HG03558 (cell line): Measurements from ENCODE around the gene AGA.

Experiments used
- ATAC-seq: cut with Tn5 transposase; IDR thresholded peaks from one replicate; pipeline ENCODE4 v1.9.1; 2021; ENCODE audit warnings: moderate number of reproducible peaks; ENCODE audit not compliant: unreplicated experiment; ENCODE audit errors: extremely low read depth

The AGA gene

GRCh38 chr4:177448850-177449249, 6.6 kb upstream of the AGA start:
- no peak for ATAC-seq

DNA sequence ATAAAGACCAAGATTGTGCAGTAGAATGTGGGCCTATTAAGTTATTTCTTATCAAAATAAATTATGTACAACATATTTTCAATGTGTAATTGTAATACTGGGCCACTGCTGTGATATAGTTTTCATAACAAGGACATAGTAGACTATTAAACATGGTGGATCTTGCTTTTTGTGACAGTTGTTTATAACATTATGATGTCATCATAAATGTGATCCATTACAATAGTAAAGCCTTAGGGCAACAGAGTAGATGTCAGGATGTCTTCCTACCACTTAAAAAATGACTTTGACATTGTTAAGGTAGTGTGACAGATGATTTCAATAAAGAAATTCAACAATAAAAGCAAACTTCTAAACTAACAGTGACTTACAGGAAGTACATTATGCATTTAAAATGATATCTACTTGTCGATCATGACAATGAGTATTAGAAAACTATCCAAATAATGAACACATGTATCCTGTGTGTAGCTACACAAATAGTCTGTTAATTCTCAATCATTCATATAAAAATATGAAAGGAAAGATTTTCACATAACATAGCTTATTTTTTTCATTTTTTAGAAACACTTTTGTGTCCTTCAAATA, 5.3 kb upstream of the AGA start:
- no peak for ATAC-seq

- no peak for ATAC-seq
Observed at GRCh38 chr4:177446586-177446985, 4.3 kb upstream of the AGA start.

DNA sequence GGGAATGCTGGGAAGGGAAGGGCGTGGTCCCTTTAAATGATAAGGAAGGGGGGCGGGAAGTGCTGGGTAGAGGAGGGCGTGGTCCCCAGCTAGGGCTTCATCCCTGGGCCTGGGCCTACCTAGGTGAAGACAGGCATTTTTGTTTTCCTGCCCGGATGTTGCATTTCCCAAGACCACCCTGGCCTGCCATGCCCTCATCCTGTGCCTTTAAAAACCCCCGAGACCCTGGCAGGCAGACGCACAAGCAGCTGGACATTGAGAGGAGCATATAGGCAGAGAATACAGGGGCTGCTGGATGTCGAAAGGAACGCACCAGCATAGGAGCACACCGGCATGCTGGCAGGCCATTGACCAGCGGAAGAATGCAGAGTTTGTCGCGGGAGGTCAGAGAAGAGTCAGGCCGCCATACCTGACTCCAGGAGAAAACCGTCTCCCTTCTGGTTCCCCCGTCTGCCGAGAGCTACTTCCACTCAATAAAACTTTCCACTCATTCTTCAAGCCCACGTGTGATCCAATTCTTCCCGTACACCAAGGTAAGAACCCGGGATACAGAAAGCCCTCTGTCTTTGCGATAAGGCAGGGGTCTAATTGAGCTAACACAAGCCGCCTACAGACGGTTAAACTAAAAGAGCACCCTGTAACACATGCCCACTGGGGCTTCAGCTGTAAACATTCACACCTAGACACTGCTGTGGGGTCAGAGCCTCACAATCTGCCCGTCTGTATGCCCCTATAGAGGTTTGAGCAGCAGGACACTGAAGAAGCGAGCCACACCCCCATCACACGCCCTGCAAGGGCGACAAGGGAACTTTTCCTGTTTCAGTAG, 2.9 kb upstream of the AGA start:
- ATAC-seq, result no peak

DNA sequence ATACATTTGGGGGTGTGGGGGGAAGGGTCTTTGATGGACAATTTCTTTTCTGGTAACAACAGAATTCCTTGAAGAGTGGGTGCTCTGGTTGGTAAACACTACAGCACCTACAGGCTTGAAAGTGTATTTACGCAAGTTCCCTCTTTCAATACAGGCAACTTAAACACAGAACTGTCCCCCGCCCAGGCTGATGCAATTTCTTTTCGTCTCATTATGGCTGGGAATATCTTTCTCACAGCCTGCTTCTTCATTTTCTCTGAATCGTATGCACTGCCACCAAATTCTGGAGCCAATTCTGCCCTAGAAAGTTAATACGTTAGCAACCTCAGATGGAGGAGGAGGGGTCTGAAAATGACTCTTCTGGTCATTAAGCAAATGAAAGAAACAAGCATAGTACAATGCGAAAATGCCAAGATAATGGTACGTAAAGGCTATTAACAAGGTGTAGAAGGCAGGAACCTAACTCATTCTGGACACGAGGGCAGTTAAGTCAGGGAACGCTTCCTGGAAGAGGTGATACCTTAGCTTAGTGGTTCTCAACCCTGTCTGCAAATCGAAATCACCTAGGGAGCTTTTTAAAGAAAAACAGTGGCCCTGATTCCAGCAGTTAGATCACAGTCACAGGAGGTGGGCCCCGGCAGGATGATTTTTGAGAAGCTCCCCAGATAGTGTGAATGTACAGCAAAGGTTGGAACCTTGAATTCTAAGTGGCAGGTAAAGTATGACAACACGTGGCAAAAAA, 1.0 kb downstream of the AGA start:
- ATAC-seq, result no peak

DNA sequence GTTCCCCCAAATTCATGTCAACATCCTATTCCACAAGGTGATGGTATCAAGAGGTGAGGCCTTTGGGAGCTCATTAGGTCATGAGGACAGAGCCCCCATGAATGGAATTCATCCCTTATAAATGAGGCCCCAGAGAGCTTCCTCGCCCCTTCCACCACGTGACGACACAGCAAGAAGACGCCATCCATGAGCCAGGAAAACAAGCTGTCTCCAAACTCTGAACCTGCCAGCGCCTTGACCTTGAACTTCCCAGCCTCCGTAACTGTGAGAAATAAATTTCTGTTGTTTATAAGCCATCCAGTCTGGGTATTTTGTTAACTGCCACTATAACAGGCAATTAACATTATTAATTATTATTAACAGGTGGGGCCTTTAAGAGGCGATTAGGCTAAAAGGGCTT, 5.8 kb downstream of the AGA start:
- no peak for ATAC-seq

DNA sequence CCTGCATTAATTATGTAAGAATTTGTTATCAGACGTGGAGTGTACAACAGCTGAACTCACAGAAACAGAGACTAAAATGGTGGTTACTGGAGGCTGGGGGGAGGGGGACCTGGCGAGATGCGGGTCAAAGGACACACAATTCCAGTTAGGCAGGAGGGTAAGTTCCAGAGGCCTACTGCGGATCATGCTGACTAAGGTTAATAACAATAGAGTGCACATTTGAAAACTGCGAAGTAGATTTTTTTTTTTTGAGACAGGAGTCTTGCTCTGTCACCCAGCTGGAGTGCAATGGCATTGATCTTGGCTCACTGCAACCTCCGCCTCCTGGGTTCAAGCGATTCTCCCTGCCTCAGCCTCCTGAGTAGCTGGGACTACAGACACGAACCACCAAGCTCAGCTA, 7.6 kb downstream of the AGA start:
- ATAC-seq, result no peak

DNA sequence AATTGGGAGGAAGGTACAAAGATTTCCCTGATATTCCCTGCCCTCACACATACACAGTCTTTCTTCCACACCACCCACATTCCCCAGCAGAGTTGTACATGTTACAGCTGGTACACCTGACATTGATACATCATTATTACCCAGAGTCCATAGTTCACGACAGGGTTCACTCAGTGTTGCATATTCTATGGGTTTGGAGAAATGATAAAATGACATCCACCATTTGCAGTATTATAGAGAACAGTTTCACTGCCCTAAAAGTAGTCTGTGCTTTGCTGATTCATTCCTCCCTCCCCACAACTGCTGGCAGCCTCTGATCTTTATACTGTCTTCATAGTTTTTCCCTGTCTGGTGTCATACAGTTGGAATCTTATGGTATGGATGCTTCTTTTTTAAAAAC, 15.0 kb downstream of the AGA start:
- no peak for ATAC-seq

- ATAC-seq, result no peak
Observed at GRCh38 chr4:177419434-177419833, 22.8 kb downstream of the AGA start.

GRCh38 chr4:177413656-177414055, 28.6 kb downstream of the AGA start:
- no peak for ATAC-seq

DNA sequence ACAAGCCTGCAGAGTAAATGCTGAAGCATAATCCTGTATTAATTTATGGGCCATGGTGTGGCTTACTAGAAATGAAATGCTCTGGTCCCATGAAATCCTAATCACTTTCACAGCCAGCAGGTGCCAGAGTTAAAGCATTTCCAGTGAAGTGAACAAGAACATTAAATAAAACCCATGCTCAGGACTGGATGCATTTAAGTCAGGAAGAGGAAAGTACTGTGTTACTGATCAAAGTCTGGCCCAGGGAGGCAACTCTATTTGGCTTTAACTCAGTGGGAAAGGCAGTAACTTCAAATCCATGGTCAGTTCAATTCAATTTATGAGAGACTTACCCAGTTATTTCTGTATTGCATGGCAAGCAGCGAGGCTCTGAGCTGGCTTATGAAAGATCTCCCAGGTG, 29.2 kb downstream of the AGA start:
- ATAC-seq, result no peak

DNA sequence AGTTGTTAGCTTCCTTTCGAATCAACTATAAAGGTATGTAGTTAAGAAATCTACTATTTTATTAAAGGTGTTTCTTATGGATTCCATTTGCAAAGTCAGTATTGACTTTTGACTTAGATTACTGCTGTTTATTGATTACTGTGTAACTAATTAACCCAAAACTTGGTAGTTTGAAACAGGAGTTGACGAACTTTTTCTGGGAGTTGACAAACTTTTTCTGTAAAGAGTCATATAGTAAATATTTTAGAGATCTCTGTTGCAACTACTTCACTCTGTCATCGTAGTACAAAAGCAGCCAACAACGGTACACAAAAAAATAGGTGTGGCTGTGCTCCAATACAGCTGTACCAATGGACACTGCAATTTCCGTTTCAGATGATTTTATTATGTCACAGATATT, 30.2 kb downstream of the AGA start:
- no peak for ATAC-seq

DNA sequence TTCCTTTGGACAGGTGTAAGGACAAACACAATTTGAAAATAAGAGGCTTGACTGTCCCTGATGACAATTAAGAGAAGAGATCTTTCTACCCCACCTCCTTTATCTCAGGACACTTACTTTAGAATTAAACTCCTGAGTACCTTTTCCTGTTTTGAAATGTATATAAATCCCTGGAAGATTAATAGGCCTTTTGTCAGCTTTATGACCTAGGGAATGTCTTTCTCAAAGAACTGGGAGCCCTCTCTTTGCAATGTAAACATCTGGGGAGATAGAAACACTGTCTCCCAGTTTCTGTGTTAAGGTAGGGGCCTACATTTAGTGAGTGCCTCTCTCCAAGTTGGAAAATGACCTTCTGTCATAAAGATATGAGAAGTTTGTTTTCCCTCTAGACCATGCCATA, 31.7 kb downstream of the AGA start:
- no peak for ATAC-seq

DNA sequence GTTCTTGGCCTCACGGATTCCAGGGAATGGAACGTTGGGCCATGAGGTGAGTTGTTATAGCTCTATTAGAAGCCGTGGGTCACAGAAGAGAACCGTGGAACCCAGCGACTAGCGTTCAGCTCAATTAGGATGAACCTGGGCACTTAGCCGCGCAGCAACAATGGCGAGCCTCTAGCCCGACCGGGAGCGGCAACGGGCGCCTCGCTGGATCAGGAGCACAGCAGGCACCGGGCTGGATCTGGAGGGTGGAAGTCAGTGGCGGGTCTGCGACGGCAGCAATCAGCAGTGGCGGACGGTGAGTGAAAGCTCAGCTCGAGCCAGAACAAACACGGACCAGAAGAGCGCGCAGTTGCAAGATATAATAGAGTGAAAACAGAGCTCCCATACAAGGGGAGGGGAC, 34.2 kb downstream of the AGA start:
- ATAC-seq, result no peak

- no peak for ATAC-seq
Observed at GRCh38 chr4:177405508-177405907, 36.7 kb downstream of the AGA start.

DNA sequence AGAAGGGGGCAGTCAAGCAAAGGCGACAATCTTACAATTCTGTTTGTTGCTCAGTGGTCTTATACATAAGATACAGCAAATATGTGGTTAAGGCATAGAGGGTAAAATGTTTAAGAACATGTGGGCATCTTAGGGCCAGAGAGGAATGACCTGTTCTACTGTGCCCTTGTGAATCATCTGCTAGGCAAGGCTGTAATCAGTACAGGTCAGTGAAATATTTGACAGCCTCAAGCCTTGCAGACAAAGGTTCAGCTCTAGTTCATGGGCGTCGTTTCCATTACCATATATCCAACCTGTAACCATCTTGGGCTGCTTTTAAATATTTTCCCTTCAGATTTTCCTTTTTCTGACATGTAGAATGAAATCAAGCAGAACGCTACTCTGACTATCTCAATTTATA, 37.3 kb downstream of the AGA start:
- no peak for ATAC-seq

DNA sequence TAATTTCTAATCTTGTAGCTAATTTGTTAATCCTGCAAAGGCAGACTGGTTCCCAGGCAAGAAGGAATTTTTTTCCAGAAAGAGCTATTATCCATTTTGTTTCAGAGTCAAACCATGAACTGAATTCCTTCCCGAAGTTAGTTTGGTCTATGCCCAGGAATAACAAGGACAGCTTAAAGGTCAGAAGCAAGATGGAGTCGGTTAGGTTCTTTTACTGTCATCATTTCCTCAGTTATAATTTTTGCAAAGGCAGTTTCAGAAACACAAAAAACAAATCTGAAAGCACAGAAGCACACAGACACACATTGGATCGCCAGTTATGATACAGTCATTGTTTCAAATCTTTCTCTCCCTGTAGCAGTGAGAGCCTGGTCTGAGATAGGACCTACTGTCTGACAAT, 37.9 kb downstream of the AGA start:
- ATAC-seq, result no peak

DNA sequence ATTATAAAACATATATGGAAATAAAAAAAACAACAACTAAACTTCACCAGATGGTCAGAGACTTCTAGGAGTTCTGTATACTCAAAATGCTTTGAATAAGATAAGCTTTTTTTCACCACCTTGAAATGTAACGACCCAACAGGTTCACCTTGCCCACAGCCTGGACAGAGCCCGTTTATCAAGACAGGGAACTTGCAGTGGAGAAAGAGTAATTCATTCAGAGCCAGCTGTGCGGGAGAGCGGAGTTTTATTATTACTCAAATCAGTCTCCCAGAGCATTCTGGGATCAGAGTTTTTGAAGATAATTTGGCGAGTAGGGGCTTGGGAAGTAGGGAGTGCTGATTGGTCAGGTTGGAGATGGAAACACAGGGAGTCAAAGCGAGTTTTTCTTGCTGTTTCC, 38.5 kb downstream of the AGA start:
- no peak for ATAC-seq

GRCh38 chr4:177401658-177402273, 40.5 kb downstream of the AGA start:
- ATAC-seq, result no peak

GRCh38 chr4:177400030-177400429, 42.2 kb downstream of the AGA start:
- ATAC-seq, result no peak

- ATAC-seq, result no peak
Observed at GRCh38 chr4:177396352-177396751, 45.9 kb downstream of the AGA start.
